Upper lobe of right lung (tissue), 1 donor: ENCODE results near the gene ANO4. TPM values are rescaled to one million over a fixed set of nuclear protein-coding genes. Genes with fewer than 3 reads are reported as not detected.

Source experiments
- ATAC-seq: fragments of 200-7000 bp; cut with Tn5 transposase; one replicate; pipeline ENCODE4 v1.9.1; 2020; ENCODE audit warnings: mild to moderate bottlenecking, moderate library complexity
- DNase-seq: peaks from one replicate; pipeline ENCODE4 v3.0.0-alpha.2; 2020
- H3K27ac ChIP-seq: fragments of 200-600 bp; one replicate; pipeline ENCODE4 v1.8.0; 2022
- H3K27me3 ChIP-seq: fragments of 200-600 bp; one replicate; pipeline ENCODE4 v1.8.0; 2022; ENCODE audit warnings: mild to moderate bottlenecking
- H3K36me3 ChIP-seq: fragments of 200-600 bp; one replicate; pipeline ENCODE4 v1.8.0; 2022
- H3K4me1 ChIP-seq: fragments of 200-600 bp; one replicate; pipeline ENCODE4 v1.8.0; 2022
- H3K4me3 ChIP-seq: fragments of 200-600 bp; one replicate; pipeline ENCODE4 v1.8.0; 2022; ENCODE audit warnings: mild to moderate bottlenecking
- H3K9me3 ChIP-seq: fragments of 200-600 bp; one replicate; pipeline ENCODE4 v1.8.0; 2022
- CTCF ChIP-seq: fragments of 200-600 bp; IDR thresholded peaks from one replicate; pipeline ENCODE4 v1.8.0; 2022; ENCODE audit warnings: antibody characterized with exemption
- intact Hi-C: fragments of 100-400 bp; cut with DNase I; formaldehyde crosslinking; loops from one replicate; pipeline ENCODE4 v1.11.0; 2022
- total RNA-seq: library from RNA; stranded (reverse); fragmentation: NEBNext Ultra II Directional; extraction: Animal tissue kit (Norgen Biotek cat#: 25700); gene quantifications from one replicate; pipeline ENCODE4 v1.2.1, GENCODE V29; 2021
- donor health status: DM: no; HTN: yes; CAD: no; lungs with severe emphysema.

ANO4 gene
- total RNA-seq, 1 donor from 2014 or later = 0.38 TPM

GRCh38 chr12:100827901-100828520, 33.4 kb downstream of the ANO4 start:
- ATAC-seq (peak; percentile 62), DNase-seq (no peak)
- Histone ChIP-seq H3K27ac (no peak overlapping the region), H3K9me3 (no peaks in the 10 kb centered on the region), H3K4me3 (no peak overlapping the region), H3K4me1 (no peaks in the 10 kb centered on the region), H3K27me3 (no peaks in the 10 kb centered on the region), H3K36me3 (no peaks in the 10 kb centered on the region)
- intact Hi-C loops = no loop called here
- TF ChIP-seq CTCF = peak; percentile 44

DNA sequence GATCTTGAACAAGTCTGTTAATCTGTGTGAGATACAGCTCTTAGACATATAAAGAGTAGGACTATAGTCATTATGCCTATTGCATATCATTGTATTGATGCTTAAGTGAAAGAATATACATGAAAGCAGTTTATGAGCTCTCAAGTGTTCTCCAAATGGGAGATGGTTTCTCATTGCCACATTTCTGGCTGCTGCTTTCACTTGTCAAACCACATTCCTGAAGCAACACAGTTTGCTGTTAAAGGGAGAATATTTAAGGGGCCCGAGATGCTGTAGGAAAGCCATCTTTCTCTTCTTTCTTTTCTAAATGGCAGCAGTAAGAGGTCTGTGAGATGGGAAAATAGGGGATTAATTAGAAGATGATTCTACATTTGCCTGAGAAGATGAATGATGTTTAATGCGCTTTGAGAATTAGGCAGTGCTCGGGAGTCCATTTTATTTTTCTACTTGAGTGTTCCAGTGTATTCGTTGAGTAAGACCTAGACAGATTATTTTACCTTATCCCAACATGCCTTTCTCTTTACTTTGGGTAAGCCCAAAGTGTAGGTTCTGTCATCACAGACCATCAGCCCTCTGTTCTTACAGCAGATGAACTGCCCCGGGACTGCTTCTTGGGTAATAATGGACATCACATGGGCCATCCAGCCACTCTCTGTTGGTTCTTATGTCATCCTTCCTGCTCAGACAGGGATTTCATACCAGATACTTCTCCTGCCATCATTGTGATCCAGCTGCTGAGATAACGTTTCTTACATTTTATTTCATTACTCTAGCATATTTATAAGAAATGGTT, 35.6 kb downstream of the ANO4 start:
- H3K27me3 ChIP-seq = no peaks in the 10 kb centered on the region
- intact Hi-C loops = no loop called here
- ATAC-seq (no peak), DNase-seq (no peak)
- no peak overlapping the region for H3K27ac ChIP-seq
- H3K4me1 ChIP-seq = no peaks in the 10 kb centered on the region
- no peaks in the 10 kb centered on the region for H3K9me3 ChIP-seq
- no peaks in the 10 kb centered on the region for H3K36me3 ChIP-seq
- H3K4me3 ChIP-seq = no peak overlapping the region
- no peak for TF ChIP-seq CTCF

- ATAC-seq = no peak
Observed at GRCh38 chr12:100833282-100833681, 38.7 kb downstream of the ANO4 start.

DNA sequence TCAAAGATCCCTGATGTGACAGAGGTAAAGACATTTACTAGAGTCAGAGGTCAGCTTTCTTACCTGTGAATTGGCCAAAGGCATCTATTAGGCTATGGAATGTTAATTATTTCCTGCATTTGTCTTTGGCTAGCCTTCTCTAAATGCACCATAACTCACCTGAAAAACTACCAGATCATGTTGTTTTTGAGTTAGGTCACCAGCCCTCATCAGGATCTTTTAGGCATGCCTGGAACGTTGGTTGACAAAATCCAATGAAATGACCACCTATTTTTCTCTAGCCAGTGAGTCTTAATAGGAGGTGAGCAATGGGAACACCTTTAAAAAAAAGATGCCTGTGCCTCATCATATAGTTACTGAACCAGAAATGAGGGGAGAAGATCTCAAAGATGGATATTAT, 46.2 kb downstream of the ANO4 start:
- Histone ChIP-seq H3K4me3 (no peak overlapping the region), H3K4me1 (no peaks in the 10 kb centered on the region), H3K36me3 (no peaks in the 10 kb centered on the region), H3K27ac (no peak overlapping the region), H3K9me3 (no peaks in the 10 kb centered on the region), H3K27me3 (no peaks in the 10 kb centered on the region)
- DNase-seq (no peak), ATAC-seq (no peak)
- intact Hi-C loops = no loop called here
- no peak for TF ChIP-seq CTCF

More at GRCh38 chr12:100833282-100833681, 38.7 kb downstream of the ANO4 start:
- DNase-seq = no peak
- H3K4me3 ChIP-seq = no peak overlapping the region
- no peaks in the 10 kb centered on the region for H3K36me3 ChIP-seq
- no peaks in the 10 kb centered on the region for H3K27me3 ChIP-seq
- H3K4me1 ChIP-seq = no peaks in the 10 kb centered on the region
- H3K9me3 ChIP-seq = no peaks in the 10 kb centered on the region
- intact Hi-C loops = no loop called here
- no peak for TF ChIP-seq CTCF
- no peak overlapping the region for H3K27ac ChIP-seq

GRCh38 chr12:100842156-100842555, 47.6 kb downstream of the ANO4 start:
- Histone ChIP-seq H3K36me3 (no peaks in the 10 kb centered on the region), H3K9me3 (no peaks in the 10 kb centered on the region), H3K4me3 (no peak overlapping the region), H3K27ac (no peak overlapping the region), H3K4me1 (no peaks in the 10 kb centered on the region), H3K27me3 (no peaks in the 10 kb centered on the region)
- DNase-seq (no peak), ATAC-seq (no peak)
- intact Hi-C loops = no loop called here
- TF ChIP-seq CTCF = no peak
